Heart left ventricle (tissue), 16 donors: ENCODE results near the gene MYH15. TPM values are rescaled to one million over a fixed set of nuclear protein-coding genes. Genes with fewer than 3 reads are reported as not detected.

Experiments
- ATAC-seq, 4 donors: fragments of 200-7000 bp; cut with Tn5 transposase; one replicate each; pipeline ENCODE4 v1.9.1; 2020 to 2022; ENCODE audit warnings: moderate library complexity in 4 of 4, mild to moderate bottlenecking in 3 of 4, moderate number of reproducible peaks in 1 of 4
- DNase-seq, 5 donors: peaks; one replicate each; pipeline ENCODE4 v3.0.0-alpha.2; 2020
- H3K27ac ChIP-seq, 12 donors: fragments of 200-600 bp; sonication (generic) in 4 of 12; one replicate each; pipeline versions ENCODE4 v1.5.0 to v1.8.0; 2016 to 2022; ENCODE audit warnings: mild to moderate bottlenecking in 2 of 12
- H3K27me3 ChIP-seq, 9 donors: fragments of 200-600 bp; sonication (generic) in 2 of 9; one replicate each; pipeline versions ENCODE4 v1.5.1 to v1.8.0; 2016 to 2022; ENCODE audit warnings: mild to moderate bottlenecking in 3 of 9
- H3K36me3 ChIP-seq, 9 donors: fragments of 200-600 bp; sonication (generic) in 2 of 9; one replicate each; pipeline versions ENCODE4 v1.5.0 to v1.8.0; 2018 to 2022; ENCODE audit warnings: mild to moderate bottlenecking in 2 of 9
- H3K4me1 ChIP-seq, 12 donors: fragments of 200-600 bp; sonication (generic) in 4 of 12; one replicate each; pipeline versions ENCODE4 v1.5.0 to v1.8.0; 2016 to 2022; ENCODE audit warnings: mild to moderate bottlenecking in 3 of 12
- H3K4me3 ChIP-seq, 12 donors: fragments of 200-600 bp; sonication (generic) in 4 of 12; one replicate each; pipeline versions ENCODE4 v1.5.0 to v1.8.0; 2017 to 2022; ENCODE audit warnings: mild to moderate bottlenecking in 9 of 12, moderate library complexity in 4 of 12
- H3K9me3 ChIP-seq, 12 donors: fragments of 200-600 bp; sonication (generic) in 4 of 12; one replicate each; pipeline versions ENCODE4 v1.5.0 to v1.8.0; 2016 to 2022; ENCODE audit warnings: mild to moderate bottlenecking in 1 of 12
- POLR2A ChIP-seq, 2 donors: fragments of 450-650 bp; IDR thresholded peaks; one replicate each; pipeline ENCODE4 v1.6.1; 2017; ENCODE audit warnings: antibody characterized with exemption in 2 of 2, mild to moderate bottlenecking in 2 of 2, moderate library complexity in 2 of 2
- WGBS, 4 donors: extraction: QIAGEN DNeasy Blood & Tissue Kit in 2 of 4; methylation state at CpG; one replicate each; pipeline versions ENCODE4 v1.1.5 to v1.1.7; 2013 to 2018; 5-methylcytosine and 5-hydroxymethylcytosine counted together
- intact Hi-C, 10 donors: fragments of 100-400 bp; cut with DNase I; formaldehyde crosslinking; loops; one replicate each; pipeline versions ENCODE4 v1.11.1 to v1.14.2; 2022
- polyA plus RNA-seq, 2 donors: library from polyadenylated mRNA; stranded (reverse); fragments of 200-250 nt; gene quantifications; one replicate each; pipeline ENCODE4 v1.2.3, GENCODE V29; 2013
- total RNA-seq, 9 donors: library from RNA; depleted of rRNA in 2 of 9; stranded (reverse); fragments of >200 nt in 2 of 9; fragmentation: NEBNext Ultra II Directional in 3 of 9; extraction: Animal tissue kit (Norgen Biotek cat#: 25700) in 3 of 9; gene quantifications; one replicate each; pipeline versions ENCODE4 v1.1.0 to v1.2.4, GENCODE V29; 2016 to 2023
- TF ChIP-seq, protein P1 (sequence below), 12 donors: fragments of 200-600 bp; sonication (generic) in 4 of 12; IDR thresholded peaks; one replicate each; pipeline versions ENCODE4 v1.5.0 to v1.8.0; 2018 to 2022; ENCODE audit warnings: antibody characterized with exemption in 12 of 12, mild to moderate bottlenecking in 5 of 12
- donor health status: ischemic (EF 13 %, LVEDD 7.1; RV severe dilation, severe dysfunction).
- donor health status: healthy with polysubstance abuse.
- donor health status: DM: no; HTN: yes; CAD: no.
- donor health status: DM: no; HTN: no; CAD: no.
- donor health status: ischemic (EF 25% LVEDD 6.9; RV normal size, moderate dysfunction).
- donor health status: ischemic (EF 25% LVEDD 5.7; RV mildly dilated, moderate dysfunction).
- donor health status: healthy.
- donor health status: DM: yes; HTN: yes; CAD: no.
- donor health status: ischemic (EF 35%, LVEDD 5.7; RV mildly dilated, moderate dysfunction).
- donor health status: nonischemic (EF 11% LVEDD 7.7; RV severe dilation, severe dysfunction).
- donor health status: DM: yes; HTN: yes; CAD: no.
- donor health status: PGD.
- donor health status: ischemic (EF 29% LVEDD 5.4; RV normal size, mild dysfunction).
- donor health status: nonischemic (EF 23%, LVEDD 6.1; RV moderate dilation, normal function).

MYH15 gene
- total and polyA plus RNA-seq, 11 donors, result 0.08 to 1.2 (median 0.27) TPM

DNA sequence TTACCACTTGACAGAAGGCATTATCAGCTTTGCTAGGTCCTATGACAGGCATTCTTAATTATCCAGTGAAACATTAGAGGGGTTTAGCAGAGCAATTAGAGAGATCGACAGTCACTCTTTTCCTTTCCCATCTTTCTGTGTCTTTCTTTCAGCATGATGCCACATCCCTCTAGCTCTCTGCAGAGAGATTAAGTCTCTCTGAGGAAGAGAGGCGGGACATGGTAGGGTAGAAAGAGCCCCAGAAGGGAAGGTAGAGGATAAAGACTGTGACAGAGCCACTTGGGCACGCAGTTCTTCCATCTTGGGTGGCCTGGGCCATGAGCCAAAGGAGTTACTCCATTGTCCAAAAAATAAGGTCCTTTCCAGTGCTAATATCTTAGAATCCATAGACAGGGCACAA lies 158.2 kb downstream of the MYH15 start:
- Histone ChIP-seq H3K27me3 (no peaks in the 10 kb centered on the region), H3K9me3 (no peaks in the 10 kb centered on the region), H3K4me1 (no peaks in the 10 kb centered on the region), H3K4me3 (no peak overlapping the region), H3K36me3 (no peaks in the 10 kb centered on the region), H3K27ac (no peak overlapping the region)
- WGBS, 4 donors, result 54 to 81% (median 66%) methylated on average over 3 of the region's 3 CpGs
- intact Hi-C loops, result no loop called here
- DNase-seq (no peak), ATAC-seq (no peak)
- TF ChIP-seq, protein P1, sequence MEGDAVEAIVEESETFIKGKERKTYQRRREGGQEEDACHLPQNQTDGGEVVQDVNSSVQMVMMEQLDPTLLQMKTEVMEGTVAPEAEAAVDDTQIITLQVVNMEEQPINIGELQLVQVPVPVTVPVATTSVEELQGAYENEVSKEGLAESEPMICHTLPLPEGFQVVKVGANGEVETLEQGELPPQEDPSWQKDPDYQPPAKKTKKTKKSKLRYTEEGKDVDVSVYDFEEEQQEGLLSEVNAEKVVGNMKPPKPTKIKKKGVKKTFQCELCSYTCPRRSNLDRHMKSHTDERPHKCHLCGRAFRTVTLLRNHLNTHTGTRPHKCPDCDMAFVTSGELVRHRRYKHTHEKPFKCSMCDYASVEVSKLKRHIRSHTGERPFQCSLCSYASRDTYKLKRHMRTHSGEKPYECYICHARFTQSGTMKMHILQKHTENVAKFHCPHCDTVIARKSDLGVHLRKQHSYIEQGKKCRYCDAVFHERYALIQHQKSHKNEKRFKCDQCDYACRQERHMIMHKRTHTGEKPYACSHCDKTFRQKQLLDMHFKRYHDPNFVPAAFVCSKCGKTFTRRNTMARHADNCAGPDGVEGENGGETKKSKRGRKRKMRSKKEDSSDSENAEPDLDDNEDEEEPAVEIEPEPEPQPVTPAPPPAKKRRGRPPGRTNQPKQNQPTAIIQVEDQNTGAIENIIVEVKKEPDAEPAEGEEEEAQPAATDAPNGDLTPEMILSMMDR (IDR thresholded peaks at IDR 0.05), result no peak
- TF ChIP-seq POLR2A (IDR thresholded peaks at IDR 0.05), result no peak

DNA sequence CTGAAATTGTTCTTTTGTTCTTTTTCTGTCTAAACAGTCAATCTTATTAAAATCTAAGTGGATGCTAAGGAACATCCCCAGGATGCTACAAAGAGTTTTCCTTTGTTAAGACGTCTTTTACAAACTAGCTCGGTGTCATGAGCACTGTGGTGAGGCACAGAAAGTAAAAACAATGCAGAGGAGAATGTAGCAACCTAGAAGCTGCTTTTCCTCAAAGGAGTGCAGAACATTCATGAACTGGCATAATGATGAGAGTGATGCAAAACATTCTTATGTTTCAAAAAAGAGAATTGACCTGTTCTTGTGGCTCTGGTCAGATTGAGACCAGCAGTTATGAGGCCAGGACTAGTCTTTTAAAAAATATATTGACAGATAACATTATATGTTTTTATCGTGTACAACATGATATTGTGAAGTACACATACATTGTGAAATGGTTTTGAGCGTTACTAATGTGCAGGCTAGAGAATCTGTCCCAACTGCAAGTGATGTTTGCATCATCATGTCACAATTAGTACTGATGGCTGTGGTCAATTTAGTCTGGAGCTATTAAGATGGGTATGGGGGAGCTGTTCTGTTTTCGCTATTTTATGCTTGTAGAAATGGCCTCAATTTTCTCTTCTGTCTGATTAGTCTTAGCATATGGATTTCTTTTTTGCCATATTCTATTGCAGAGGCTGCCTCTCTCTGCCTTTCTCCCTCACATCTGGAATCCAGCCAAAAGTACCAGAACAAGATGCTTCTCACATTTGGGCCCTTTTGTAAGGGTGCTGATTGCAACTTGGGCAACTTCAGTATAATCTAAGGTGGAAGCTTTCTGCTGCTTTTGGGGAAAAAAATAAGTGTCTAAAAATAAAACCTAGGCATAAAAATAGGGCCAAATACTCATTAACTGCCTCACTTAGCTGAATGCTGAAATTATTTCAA lies 163.8 kb downstream of the MYH15 start:
- 83 to 88% (median 85%) methylated on average over 5 of the region's 5 CpGs for WGBS, 4 donors
- intact Hi-C loops, result no loop called here
- H3K27ac ChIP-seq, result no peak overlapping the region

DNA sequence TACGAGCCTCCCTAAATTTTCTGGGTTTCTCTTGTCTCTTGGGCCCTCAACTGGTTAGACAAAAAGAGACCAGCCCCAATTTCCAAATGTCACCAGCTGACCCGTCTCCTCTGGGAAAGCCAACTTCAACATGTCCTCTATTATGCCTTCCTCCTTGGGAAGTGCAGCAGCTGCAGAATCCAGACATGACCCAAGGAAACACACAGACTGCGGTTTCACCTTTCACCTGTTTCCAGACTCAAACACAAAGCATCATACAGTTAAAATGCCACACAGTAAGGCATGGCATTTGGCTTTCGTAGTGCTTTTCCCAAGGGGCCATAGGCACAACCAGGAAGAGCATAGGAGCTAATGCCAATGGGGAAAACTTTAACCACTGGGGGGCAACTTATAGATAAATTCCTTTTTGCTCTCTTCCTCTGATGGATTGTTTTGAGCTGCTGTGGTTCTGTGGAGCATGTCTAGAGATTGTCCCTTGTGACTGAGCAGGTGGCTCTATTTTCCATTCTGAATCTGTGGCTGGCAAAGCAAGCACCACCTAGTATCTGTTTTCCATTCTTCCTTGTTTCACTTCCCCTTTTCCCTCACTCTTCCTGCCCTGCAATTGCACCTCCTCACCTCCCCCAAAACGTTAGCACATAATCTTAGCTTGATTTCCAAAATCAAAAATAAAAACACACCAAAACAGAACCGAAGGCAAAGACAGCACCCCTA lies 164.7 kb downstream of the MYH15 start:
- Histone ChIP-seq H3K4me3 (no peak overlapping the region), H3K27ac (no peak overlapping the region), H3K4me1 (peaks cover 0 to 3% (median 0%) of the 10 kb centered on the region in 12 donors), H3K9me3 (no peaks in the 10 kb centered on the region), H3K36me3 (no peaks in the 10 kb centered on the region), H3K27me3 (no peaks in the 10 kb centered on the region)
- 43 to 75% (median 68%) methylated on average over 6 of the region's 6 CpGs for WGBS, 4 donors
- intact Hi-C loops, result no loop called here
- TF ChIP-seq, protein P1 (IDR thresholded peaks at IDR 0.05), result no peak
- TF ChIP-seq POLR2A (IDR thresholded peaks at IDR 0.05), result no peak
- no peak for ATAC-seq
- DNase-seq, result no peak

More for the DNA sequence above, 163.8 kb downstream of the MYH15 start:
- TF ChIP-seq, protein P1 (IDR thresholded peaks at IDR 0.05), result no peak
- no peak for TF ChIP-seq POLR2A (IDR thresholded peaks at IDR 0.05)
- DNase-seq (no peak), ATAC-seq (no peak)
- H3K9me3 ChIP-seq, result no peaks in the 10 kb centered on the region
- no peaks in the 10 kb centered on the region for H3K36me3 ChIP-seq
- peaks cover 0 to 3% (median 0%) of the 10 kb centered on the region in 12 donors for H3K4me1 ChIP-seq
- no peaks in the 10 kb centered on the region for H3K27me3 ChIP-seq
- no peak overlapping the region for H3K4me3 ChIP-seq

DNA sequence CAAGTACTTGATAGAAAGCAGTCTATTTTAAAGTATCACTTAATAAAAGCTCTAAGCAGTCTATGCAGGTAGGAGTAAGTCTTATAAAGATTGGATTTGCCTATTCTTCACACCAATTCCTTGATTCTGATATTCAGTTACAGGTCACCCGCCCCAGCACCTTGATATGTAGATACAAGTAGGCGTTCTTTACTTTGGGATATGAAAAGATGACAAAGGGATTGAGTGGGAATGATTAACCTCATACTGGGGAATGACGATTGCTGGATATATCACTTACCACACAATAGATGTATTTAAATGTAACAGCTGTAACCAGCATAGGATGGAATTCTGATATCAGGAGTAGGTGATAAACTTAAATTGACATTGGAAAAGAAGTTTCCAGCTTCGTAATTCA lies 166.9 kb downstream of the MYH15 start:
- Histone ChIP-seq H3K4me3 (no peak overlapping the region), H3K9me3 (no peaks in the 10 kb centered on the region), H3K36me3 (no peaks in the 10 kb centered on the region), H3K27me3 (no peaks in the 10 kb centered on the region), H3K27ac (no peak overlapping the region), H3K4me1 (peaks cover 0 to 3% (median 0%) of the 10 kb centered on the region in 12 donors)
- 70 to 80% (median 73%) methylated on average over 4 of the region's 4 CpGs for WGBS, 4 donors
- TF ChIP-seq POLR2A (IDR thresholded peaks at IDR 0.05), result no peak
- TF ChIP-seq, protein P1 (IDR thresholded peaks at IDR 0.05), result no peak
- ATAC-seq, result no peak
- DNase-seq, result no peak
- intact Hi-C loops, result no loop called here
